ENCODE measurements around the gene SUCLG2.

Gene SUCLG2

GRCh38 chr3:67327582-67327981 lies 326.8 kb downstream of the SUCLG2 start:
- Histone ChIP-seq H3K36me3 (ENCODE audit: control insufficient read depth, insufficient read depth, low read length) (no peaks in the 10 kb centered on the region), H3K4me3 (ENCODE audit: low read length) (no peak overlapping the region), H3K9ac (ENCODE audit: low read length) (no peak overlapping the region), H3K27ac (ENCODE audit: low read depth, low read length) (no peak overlapping the region), H3K27me3 (ENCODE audit: control insufficient read depth, insufficient read depth, low read length) (no peaks in the 10 kb centered on the region), H3K4me1 (ENCODE audit: control insufficient read depth, insufficient read depth, low read length) (no peaks in the 10 kb centered on the region)

GRCh38 chr3:67325231-67325630 lies 329.2 kb downstream of the SUCLG2 start:
- no peaks in the 10 kb centered on the region for H3K27me3 ChIP-seq (ENCODE audit: control insufficient read depth, insufficient read depth, low read length)
- no peaks in the 10 kb centered on the region for H3K36me3 ChIP-seq (ENCODE audit: control insufficient read depth, insufficient read depth, low read length)
- H3K4me1 ChIP-seq (ENCODE audit: control insufficient read depth, insufficient read depth, low read length) = no peaks in the 10 kb centered on the region
- no peak overlapping the region for H3K4me3 ChIP-seq (ENCODE audit: low read length)
- no peak overlapping the region for H3K27ac ChIP-seq (ENCODE audit: low read depth, low read length)
- H3K9ac ChIP-seq (ENCODE audit: low read length) = no peak overlapping the region

Data from rectal smooth muscle tissue (tissue), 1 donor.